ENCODE data around the gene IMPA2.

DNA sequence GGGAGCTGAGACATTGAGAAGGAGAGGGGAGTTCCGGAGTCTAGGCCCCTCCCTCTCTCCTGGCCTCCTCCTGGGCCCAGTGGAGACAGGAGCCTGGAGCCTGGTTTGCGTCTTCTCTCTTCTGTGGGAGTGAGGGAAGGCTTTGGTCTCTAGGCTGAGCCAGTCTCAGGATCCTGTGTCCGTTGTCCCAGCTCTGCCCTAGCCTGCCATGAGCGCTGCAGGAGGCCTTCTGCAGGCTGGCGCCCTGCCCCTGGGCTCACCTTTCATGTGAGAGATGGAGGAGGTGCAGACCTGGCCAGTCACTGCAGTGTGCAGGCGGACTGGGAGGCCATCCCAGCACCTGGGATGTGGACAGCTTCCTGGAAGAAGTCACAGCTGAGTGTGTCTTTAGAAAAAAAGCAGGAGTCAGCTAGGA, 8.7 kb downstream of the IMPA2 start:
- TF ChIP-seq, protein P1, sequence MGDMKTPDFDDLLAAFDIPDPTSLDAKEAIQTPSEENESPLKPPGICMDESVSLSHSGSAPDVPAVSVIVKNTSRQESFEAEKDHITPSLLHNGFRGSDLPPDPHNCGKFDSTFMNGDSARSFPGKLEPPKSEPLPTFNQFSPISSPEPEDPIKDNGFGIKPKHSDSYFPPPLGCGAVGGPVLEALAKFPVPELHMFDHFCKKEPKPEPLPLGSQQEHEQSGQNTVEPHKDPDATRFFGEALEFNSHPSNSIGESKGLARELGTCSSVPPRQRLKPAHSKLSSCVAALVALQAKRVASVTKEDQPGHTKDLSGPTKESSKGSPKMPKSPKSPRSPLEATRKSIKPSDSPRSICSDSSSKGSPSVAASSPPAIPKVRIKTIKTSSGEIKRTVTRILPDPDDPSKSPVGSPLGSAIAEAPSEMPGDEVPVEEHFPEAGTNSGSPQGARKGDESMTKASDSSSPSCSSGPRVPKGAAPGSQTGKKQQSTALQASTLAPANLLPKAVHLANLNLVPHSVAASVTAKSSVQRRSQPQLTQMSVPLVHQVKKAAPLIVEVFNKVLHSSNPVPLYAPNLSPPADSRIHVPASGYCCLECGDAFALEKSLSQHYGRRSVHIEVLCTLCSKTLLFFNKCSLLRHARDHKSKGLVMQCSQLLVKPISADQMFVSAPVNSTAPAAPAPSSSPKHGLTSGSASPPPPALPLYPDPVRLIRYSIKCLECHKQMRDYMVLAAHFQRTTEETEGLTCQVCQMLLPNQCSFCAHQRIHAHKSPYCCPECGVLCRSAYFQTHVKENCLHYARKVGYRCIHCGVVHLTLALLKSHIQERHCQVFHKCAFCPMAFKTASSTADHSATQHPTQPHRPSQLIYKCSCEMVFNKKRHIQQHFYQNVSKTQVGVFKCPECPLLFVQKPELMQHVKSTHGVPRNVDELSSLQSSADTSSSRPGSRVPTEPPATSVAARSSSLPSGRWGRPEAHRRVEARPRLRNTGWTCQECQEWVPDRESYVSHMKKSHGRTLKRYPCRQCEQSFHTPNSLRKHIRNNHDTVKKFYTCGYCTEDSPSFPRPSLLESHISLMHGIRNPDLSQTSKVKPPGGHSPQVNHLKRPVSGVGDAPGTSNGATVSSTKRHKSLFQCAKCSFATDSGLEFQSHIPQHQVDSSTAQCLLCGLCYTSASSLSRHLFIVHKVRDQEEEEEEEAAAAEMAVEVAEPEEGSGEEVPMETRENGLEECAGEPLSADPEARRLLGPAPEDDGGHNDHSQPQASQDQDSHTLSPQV (IDR thresholded peaks at IDR 0.05): no peak
- no peak for TF ChIP-seq POLR2AphosphoS5 (IDR thresholded peaks at IDR 0.05; ENCODE audit: low read length)
- no peak for TF ChIP-seq HCFC1 (IDR thresholded peaks at IDR 0.05; ENCODE audit: low read length)
- no peak for TF ChIP-seq HDAC2 (IDR thresholded peaks at IDR 0.05)
- no peak for TF ChIP-seq IKZF1 (conservative IDR thresholded peaks at IDR 0.05)
- no peak for TF ChIP-seq RAD21 (IDR thresholded peaks at IDR 0.05; ENCODE audit: insufficient read depth, low read depth, low read length)
- no peak for TF ChIP-seq RFX5 (IDR thresholded peaks at IDR 0.05; ENCODE audit: low read depth, low read length)

Measured in GM12878 (cell line).